CD4-positive, alpha-beta T cell treated with Interleukin-15 for 1 hour (primary cell): ENCODE measurements around the gene INTU.

Experiments used
- DNase-seq: peaks from one replicate; pipeline ENCODE4 v3.0.0-alpha.2; 2020

The INTU gene

GRCh38 chr4:127759228-127759820 is 126.6 kb downstream of the INTU start:
- DNase-seq, result no peak

- DNase-seq, result no peak
Measured at GRCh38 chr4:127759893-127760292, 127.1 kb downstream of the INTU start.

GRCh38 chr4:127771535-127772275 is 138.9 kb downstream of the INTU start:
- DNase-seq, result no peak

GRCh38 chr4:127772769-127773671 is 140.3 kb downstream of the INTU start:
- no peak for DNase-seq

- DNase-seq, result no peak
Measured at GRCh38 chr4:127775843-127776242, 143.1 kb downstream of the INTU start.
